ENCODE results near the gene C1orf53.

GRCh38 chr1:197914510-197914909 lies 12.1 kb downstream of the C1orf53 start:
- TF ChIP-seq NRF1 (IDR thresholded peaks at IDR 0.05; ENCODE audit: low read depth, low read length) (no peak), SP1 (IDR thresholded peaks at IDR 0.05; ENCODE audit: low read depth, low read length) (no peak), CTCF (IDR thresholded peaks at IDR 0.05; ENCODE audit: control extremely low read depth in 1 of 3, insufficient read depth in 1 of 3, low read depth in 1 of 3, low read length in 3 of 3) (no peak), POLR2AphosphoS5 (IDR thresholded peaks at IDR 0.05; ENCODE audit: low read depth, low read length) (no peak), POLR2A (IDR thresholded peaks at IDR 0.05; ENCODE audit: control extremely low read depth in 1 of 2, low read depth in 2 of 2, low read length in 2 of 2) (no peak), EZH2 (IDR thresholded peaks at IDR 0.05; ENCODE audit: low read depth, low read length, severe bottlenecking) (no peak), JUN (IDR thresholded peaks at IDR 0.05; ENCODE audit: low read depth, low read length) (no peak), TCF12 (IDR thresholded peaks at IDR 0.05; ENCODE audit: low read depth, low read length) (no peak)
